HG02759 (cell line): ENCODE results near the gene HLA-G.
"Not testable (repeated sequence)": the region's sequence is repeated elsewhere in the genome, so short reads cannot be mapped to it uniquely, and the experiment has no call there.

Source experiments
- ATAC-seq: cut with Tn5 transposase; IDR thresholded peaks from one replicate; pipeline ENCODE4 v1.9.1; 2021; ENCODE audit warnings: mild to moderate bottlenecking, moderate library complexity; ENCODE audit not compliant: unreplicated experiment

The HLA-G gene

DNA sequence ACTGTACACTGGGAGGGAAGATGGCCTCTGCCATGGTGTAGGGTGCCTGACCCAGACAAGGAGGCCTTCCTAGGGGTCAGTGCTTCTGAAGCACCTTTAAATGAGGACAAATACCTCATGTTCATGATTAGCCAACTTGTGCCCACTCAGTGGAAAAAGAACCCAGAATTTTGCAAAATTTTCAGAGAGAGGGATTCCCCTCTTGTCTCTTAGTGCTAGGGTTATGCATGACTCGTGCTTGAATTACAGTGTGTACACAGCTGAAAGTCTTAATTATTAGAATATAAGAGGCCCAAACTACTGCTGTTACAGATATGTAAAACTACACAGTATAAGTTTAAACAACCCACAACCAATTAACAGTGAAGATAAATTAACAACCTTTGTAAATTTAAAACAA is 38.0 kb downstream of the HLA-G start:
- ATAC-seq = no peak

DNA sequence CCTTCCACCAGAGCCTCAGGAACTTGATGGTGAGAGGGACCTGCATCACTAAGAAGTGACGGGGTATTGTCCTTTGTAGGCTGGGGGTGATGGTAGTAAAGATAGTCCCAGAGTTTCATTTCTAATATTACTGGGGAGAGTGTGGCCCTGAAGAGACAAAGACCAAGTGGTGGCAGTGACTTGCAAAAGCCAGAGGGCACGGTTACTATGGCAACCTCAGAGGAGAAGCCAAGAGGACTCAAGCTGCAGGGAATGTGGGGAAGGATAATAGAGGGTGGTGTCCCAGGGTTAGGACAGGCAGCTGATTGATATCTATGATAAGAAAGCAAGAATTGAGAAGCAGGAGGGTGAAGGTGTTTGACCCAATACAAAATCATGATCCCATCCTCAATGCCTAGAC is 42.5 kb downstream of the HLA-G start:
- ATAC-seq = no peak

DNA sequence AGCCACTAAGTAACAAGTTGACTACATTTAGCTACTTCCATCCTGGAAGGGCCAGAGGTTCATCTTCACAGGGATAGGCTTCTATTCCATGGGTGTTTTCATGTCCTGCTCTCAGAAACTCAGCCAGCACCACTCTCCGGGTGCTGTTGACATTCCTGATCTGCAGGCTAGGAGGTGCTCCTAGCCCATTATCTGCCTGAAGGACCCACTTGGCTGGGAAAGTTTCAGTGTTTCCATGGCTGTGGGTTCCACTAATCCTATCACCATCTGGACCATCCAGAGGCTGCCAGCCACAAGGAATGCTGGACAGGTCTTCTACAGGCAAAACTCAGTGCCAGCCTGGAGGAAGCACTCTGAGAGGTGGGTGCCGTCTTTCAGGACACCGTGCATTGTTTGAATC is 45.2 kb downstream of the HLA-G start:
- ATAC-seq = no peak

DNA sequence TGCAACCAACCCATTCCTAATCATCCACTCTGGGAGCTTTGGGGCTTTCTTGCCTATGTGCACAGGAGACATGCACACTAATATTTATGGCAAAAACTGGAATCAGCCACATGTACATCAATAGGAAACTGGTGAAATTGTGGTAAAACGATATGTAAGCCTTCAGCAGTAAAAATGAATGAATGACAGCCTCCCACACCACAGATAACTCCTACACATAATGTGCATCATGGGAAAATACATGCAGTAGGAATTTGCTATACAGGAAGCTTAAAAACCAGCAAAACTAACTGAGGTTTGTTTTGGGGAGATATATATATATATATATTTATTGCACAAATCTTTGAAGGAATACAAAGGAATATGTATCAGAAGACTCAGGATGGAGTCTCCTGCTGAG is 47.6 kb downstream of the HLA-G start:
- ATAC-seq = no peak

- not testable (repeated sequence) for ATAC-seq
Observed at GRCh38 chr6:29875734-29876133, 48.1 kb downstream of the HLA-G start.
